A549 (cell line): Measurements from ENCODE around the gene PLAC9.

ENCODE experiments used
- EP300 ChIP-seq, 2 experiments: fragments of >200 bp; sonication (Bioruptor Twin); formaldehyde crosslinking; IDR thresholded peaks; 2 replicates in 1 of 2; 3 replicates in 1 of 2; pipeline ENCODE4 v1.6.1; 2016 to 2017
- FOXS1 ChIP-seq: fragments of 250-450 bp; sonication (Bioruptor Pico); IDR thresholded peaks from 2 replicates; pipeline ENCODE4 v1.5.0; 2020; ENCODE audit warnings: mild to moderate bottlenecking, moderate library complexity
- KDM1A ChIP-seq: fragments of 200-600 bp; sonication (generic); IDR thresholded peaks from 2 replicates; pipeline ENCODE4 v1.6.1; 2016; ENCODE audit warnings: low read depth, mild to moderate bottlenecking
- NFE2L2 ChIP-seq: fragments of 150-350 bp; conservative IDR thresholded peaks from 2 replicates; pipeline ENCODE4 v1.6.1; 2014; ENCODE audit warnings: low read length
- POLR2A ChIP-seq: IDR thresholded peaks from 2 replicates; pipeline ENCODE4 v1.6.1; 2012; ENCODE audit warnings: mild to moderate bottlenecking, low read length
- ZFP36 ChIP-seq: fragments of 450-650 bp; IDR thresholded peaks from 2 replicates; pipeline ENCODE4 v1.6.1; 2014; ENCODE audit warnings: borderline replicate concordance; ENCODE audit not compliant: partially characterized antibody
- ZNF302 ChIP-seq: fragments of 250-450 bp; sonication (Bioruptor Pico); IDR thresholded peaks from 2 replicates; pipeline ENCODE4 v1.9.0; 2021; ENCODE audit warnings: inconsistent platforms, mild to moderate bottlenecking, moderate library complexity
- TF ChIP-seq, protein P1 (sequence below): fragments of 200-600 bp; sonication (generic); IDR thresholded peaks from 2 replicates; pipeline ENCODE4 v1.6.1; 2016; ENCODE audit warnings: antibody characterized with exemption, mild to moderate bottlenecking, moderate library complexity
- TF ChIP-seq, protein P2 (sequence below): fragments of >200 bp; sonication (Bioruptor Twin); formaldehyde crosslinking; IDR thresholded peaks from 3 replicates; pipeline ENCODE4 v1.5.1; 2016

DNA sequence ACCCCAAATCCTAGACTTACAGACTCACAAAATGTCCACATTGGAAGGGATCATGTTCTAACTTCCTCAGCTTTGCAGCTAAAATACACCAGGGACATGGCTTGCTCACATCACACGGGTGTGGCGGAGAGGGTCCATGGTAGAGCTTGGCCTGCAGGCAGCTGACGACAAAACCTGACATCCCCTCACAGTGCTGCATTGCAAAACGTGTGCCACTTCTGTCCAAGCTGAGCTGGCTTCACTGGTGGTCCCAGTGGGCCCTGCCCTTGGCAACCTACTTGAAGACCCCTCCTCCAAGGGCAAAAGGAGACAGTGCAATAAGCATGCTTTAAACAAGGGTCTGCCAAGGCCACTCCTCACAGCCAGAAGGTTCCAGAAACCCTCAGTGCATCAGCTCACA lies 50.9 kb downstream of the PLAC9 start:
- no peak for TF ChIP-seq KDM1A
- TF ChIP-seq, protein P1, sequence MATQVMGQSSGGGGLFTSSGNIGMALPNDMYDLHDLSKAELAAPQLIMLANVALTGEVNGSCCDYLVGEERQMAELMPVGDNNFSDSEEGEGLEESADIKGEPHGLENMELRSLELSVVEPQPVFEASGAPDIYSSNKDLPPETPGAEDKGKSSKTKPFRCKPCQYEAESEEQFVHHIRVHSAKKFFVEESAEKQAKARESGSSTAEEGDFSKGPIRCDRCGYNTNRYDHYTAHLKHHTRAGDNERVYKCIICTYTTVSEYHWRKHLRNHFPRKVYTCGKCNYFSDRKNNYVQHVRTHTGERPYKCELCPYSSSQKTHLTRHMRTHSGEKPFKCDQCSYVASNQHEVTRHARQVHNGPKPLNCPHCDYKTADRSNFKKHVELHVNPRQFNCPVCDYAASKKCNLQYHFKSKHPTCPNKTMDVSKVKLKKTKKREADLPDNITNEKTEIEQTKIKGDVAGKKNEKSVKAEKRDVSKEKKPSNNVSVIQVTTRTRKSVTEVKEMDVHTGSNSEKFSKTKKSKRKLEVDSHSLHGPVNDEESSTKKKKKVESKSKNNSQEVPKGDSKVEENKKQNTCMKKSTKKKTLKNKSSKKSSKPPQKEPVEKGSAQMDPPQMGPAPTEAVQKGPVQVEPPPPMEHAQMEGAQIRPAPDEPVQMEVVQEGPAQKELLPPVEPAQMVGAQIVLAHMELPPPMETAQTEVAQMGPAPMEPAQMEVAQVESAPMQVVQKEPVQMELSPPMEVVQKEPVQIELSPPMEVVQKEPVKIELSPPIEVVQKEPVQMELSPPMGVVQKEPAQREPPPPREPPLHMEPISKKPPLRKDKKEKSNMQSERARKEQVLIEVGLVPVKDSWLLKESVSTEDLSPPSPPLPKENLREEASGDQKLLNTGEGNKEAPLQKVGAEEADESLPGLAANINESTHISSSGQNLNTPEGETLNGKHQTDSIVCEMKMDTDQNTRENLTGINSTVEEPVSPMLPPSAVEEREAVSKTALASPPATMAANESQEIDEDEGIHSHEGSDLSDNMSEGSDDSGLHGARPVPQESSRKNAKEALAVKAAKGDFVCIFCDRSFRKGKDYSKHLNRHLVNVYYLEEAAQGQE, result no peak
- TF ChIP-seq, protein P2, sequence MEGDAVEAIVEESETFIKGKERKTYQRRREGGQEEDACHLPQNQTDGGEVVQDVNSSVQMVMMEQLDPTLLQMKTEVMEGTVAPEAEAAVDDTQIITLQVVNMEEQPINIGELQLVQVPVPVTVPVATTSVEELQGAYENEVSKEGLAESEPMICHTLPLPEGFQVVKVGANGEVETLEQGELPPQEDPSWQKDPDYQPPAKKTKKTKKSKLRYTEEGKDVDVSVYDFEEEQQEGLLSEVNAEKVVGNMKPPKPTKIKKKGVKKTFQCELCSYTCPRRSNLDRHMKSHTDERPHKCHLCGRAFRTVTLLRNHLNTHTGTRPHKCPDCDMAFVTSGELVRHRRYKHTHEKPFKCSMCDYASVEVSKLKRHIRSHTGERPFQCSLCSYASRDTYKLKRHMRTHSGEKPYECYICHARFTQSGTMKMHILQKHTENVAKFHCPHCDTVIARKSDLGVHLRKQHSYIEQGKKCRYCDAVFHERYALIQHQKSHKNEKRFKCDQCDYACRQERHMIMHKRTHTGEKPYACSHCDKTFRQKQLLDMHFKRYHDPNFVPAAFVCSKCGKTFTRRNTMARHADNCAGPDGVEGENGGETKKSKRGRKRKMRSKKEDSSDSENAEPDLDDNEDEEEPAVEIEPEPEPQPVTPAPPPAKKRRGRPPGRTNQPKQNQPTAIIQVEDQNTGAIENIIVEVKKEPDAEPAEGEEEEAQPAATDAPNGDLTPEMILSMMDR, result no peak
- no peak for TF ChIP-seq ZFP36
- TF ChIP-seq NFE2L2, result no peak
- no peak for TF ChIP-seq FOXS1 (CRISPR knock-in tag)
- no peak for TF ChIP-seq EP300 (IDR thresholded peaks at IDR 0.05)
- no peak for TF ChIP-seq POLR2A
- TF ChIP-seq ZNF302 (CRISPR knock-in tag), result no peak
